GM23338 (cell line): Measurements from ENCODE around the gene GRIN2A. TPM values are rescaled to one million over a fixed set of nuclear protein-coding genes. Genes with fewer than 3 reads are reported as not detected.

ENCODE experiments used
- STAT1 ChIP-seq: IDR thresholded peaks from one replicate; pipeline ENCODE4 v1.6.1; 2016; ENCODE audit warnings: antibody characterized with exemption; ENCODE audit not compliant: unreplicated experiment
- polyA plus RNA-seq: library from polyadenylated mRNA; unstranded; fragments of >200 nt; fragmentation: Nextera tagmentation; extraction: Ambion mirVana; gene quantifications from 2 replicates; pipeline ENCODE4 v1.2.1, GENCODE V29; 2016
- small RNA-seq: library from RNA; depleted of rRNA; stranded (forward); fragments of <200 nt; gene quantifications from one replicate; pipeline ENCODE3, GENCODE V24; 2014; ENCODE audit warnings: low replicate concordance
- total RNA-seq: library from RNA; depleted of rRNA; stranded (reverse); fragments of >200 nt; shearing (Covaris generic); gene quantifications from 2 replicates; pipeline ENCODE4 v1.2.3, GENCODE V29; 2014; rRNA removed
- TF ChIP-seq, protein P1 (sequence below): fragments of 250-450 bp; sonication (Bioruptor Pico); IDR thresholded peaks from 2 replicates; pipeline ENCODE4 v1.5.0; 2020; ENCODE audit warnings: mild to moderate bottlenecking, moderate library complexity
- TF ChIP-seq, protein P2 (sequence below): IDR thresholded peaks from 2 replicates; pipeline ENCODE4 v1.6.1; 2016; ENCODE audit warnings: antibody characterized with exemption
- TF ChIP-seq, protein P3 (sequence below): IDR thresholded peaks from one replicate; pipeline ENCODE4 v1.6.1; 2018; ENCODE audit warnings: antibody characterized with exemption; ENCODE audit not compliant: unreplicated experiment

GRIN2A gene
- total and polyA plus RNA-seq, 2 experiments from 2014 or later = 0.89 to 5.1 TPM

DNA sequence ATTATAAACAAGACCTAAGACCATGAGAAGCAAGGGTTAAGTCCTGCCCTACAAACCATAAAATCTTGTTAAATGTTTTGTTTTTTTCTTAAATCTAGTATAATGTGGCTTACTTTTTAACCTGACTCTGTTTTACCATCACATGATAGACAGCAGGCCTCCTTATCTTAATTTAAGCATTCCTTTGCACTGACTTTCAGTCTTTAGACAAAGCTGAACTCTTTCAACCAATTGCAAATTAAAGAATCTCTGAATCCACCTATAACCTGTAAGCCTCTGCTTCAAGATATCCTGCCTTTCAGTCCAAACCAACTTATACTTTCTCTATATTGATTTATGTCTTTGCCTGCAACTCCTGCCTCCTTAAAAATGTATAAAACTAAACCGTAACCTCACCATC is 478.5 kb downstream of the GRIN2A start (continued):
- TF ChIP-seq, protein P1, sequence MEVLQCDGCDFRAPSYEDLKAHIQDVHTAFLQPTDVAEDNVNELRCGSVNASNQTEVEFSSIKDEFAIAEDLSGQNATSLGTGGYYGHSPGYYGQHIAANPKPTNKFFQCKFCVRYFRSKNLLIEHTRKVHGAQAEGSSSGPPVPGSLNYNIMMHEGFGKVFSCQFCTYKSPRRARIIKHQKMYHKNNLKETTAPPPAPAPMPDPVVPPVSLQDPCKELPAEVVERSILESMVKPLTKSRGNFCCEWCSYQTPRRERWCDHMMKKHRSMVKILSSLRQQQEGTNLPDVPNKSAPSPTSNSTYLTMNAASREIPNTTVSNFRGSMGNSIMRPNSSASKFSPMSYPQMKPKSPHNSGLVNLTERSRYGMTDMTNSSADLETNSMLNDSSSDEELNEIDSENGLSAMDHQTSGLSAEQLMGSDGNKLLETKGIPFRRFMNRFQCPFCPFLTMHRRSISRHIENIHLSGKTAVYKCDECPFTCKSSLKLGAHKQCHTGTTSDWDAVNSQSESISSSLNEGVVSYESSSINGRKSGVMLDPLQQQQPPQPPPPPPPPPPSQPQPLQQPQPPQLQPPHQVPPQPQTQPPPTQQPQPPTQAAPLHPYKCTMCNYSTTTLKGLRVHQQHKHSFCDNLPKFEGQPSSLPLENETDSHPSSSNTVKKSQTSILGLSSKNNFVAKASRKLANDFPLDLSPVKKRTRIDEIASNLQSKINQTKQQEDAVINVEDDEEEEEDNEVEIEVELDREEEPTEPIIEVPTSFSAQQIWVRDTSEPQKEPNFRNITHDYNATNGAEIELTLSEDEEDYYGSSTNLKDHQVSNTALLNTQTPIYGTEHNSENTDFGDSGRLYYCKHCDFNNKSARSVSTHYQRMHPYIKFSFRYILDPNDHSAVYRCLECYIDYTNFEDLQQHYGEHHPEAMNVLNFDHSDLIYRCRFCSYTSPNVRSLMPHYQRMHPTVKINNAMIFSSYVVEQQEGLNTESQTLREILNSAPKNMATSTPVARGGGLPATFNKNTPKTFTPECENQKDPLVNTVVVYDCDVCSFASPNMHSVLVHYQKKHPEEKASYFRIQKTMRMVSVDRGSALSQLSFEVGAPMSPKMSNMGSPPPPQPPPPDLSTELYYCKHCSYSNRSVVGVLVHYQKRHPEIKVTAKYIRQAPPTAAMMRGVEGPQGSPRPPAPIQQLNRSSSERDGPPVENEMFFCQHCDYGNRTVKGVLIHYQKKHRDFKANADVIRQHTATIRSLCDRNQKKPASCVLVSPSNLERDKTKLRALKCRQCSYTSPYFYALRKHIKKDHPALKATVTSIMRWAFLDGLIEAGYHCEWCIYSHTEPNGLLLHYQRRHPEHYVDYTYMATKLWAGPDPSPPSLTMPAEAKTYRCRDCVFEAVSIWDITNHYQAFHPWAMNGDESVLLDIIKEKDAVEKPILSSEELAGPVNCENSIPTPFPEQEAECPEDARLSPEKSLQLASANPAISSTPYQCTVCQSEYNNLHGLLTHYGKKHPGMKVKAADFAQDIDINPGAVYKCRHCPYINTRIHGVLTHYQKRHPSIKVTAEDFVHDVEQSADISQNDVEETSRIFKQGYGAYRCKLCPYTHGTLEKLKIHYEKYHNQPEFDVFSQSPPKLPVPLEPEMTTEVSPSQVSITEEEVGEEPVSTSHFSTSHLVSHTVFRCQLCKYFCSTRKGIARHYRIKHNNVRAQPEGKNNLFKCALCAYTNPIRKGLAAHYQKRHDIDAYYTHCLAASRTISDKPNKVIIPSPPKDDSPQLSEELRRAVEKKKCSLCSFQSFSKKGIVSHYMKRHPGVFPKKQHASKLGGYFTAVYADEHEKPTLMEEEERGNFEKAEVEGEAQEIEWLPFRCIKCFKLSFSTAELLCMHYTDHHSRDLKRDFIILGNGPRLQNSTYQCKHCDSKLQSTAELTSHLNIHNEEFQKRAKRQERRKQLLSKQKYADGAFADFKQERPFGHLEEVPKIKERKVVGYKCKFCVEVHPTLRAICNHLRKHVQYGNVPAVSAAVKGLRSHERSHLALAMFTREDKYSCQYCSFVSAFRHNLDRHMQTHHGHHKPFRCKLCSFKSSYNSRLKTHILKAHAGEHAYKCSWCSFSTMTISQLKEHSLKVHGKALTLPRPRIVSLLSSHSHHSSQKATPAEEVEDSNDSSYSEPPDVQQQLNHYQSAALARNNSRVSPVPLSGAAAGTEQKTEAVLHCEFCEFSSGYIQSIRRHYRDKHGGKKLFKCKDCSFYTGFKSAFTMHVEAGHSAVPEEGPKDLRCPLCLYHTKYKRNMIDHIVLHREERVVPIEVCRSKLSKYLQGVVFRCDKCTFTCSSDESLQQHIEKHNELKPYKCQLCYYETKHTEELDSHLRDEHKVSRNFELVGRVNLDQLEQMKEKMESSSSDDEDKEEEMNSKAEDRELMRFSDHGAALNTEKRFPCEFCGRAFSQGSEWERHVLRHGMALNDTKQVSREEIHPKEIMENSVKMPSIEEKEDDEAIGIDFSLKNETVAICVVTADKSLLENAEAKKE (CRISPR knock-in tag) = no peak
- TF ChIP-seq, protein P2, sequence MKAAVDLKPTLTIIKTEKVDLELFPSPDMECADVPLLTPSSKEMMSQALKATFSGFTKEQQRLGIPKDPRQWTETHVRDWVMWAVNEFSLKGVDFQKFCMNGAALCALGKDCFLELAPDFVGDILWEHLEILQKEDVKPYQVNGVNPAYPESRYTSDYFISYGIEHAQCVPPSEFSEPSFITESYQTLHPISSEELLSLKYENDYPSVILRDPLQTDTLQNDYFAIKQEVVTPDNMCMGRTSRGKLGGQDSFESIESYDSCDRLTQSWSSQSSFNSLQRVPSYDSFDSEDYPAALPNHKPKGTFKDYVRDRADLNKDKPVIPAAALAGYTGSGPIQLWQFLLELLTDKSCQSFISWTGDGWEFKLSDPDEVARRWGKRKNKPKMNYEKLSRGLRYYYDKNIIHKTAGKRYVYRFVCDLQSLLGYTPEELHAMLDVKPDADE = no peak
- no peak for TF ChIP-seq STAT1
- TF ChIP-seq, protein P3, sequence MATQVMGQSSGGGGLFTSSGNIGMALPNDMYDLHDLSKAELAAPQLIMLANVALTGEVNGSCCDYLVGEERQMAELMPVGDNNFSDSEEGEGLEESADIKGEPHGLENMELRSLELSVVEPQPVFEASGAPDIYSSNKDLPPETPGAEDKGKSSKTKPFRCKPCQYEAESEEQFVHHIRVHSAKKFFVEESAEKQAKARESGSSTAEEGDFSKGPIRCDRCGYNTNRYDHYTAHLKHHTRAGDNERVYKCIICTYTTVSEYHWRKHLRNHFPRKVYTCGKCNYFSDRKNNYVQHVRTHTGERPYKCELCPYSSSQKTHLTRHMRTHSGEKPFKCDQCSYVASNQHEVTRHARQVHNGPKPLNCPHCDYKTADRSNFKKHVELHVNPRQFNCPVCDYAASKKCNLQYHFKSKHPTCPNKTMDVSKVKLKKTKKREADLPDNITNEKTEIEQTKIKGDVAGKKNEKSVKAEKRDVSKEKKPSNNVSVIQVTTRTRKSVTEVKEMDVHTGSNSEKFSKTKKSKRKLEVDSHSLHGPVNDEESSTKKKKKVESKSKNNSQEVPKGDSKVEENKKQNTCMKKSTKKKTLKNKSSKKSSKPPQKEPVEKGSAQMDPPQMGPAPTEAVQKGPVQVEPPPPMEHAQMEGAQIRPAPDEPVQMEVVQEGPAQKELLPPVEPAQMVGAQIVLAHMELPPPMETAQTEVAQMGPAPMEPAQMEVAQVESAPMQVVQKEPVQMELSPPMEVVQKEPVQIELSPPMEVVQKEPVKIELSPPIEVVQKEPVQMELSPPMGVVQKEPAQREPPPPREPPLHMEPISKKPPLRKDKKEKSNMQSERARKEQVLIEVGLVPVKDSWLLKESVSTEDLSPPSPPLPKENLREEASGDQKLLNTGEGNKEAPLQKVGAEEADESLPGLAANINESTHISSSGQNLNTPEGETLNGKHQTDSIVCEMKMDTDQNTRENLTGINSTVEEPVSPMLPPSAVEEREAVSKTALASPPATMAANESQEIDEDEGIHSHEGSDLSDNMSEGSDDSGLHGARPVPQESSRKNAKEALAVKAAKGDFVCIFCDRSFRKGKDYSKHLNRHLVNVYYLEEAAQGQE = no peak

Small RNAs within 50 kb of the gene (small RNA-seq; reads per million reads assigned to genes)
- gene RN7SL493P = 0.10 reads per million

Other genes with a start within 250 kb of the GRIN2A start
- gene ATF7IP2, start 203.6 kb upstream of the GRIN2A start, total RNA-seq = 27.9 and 30.4 TPM in 2 replicates
- 47.4 and 55.7 TPM in 2 replicates for gene ATF7IP2, start 203.6 kb upstream of the GRIN2A start, polyA plus RNA-seq